HAP-1 (cell line): ENCODE measurements around the gene RNF215.
A peak's percentile ranks its signal among the peaks of the same experiment; 100 is the strongest.

Experiments used
- DNase-seq, 2 experiments: peaks; one replicate each; pipeline ENCODE4 v3.0.0-alpha.2; 2016 to 2020; ENCODE audit warnings: low spot score in 2 of 2
- H3K27me3 ChIP-seq: fragments of 250-450 bp; sonication (Bioruptor Pico); 2 replicates; pipeline ENCODE4 v1.5.1; 2020; ENCODE audit warnings: low read depth, mild to moderate bottlenecking, moderate library complexity
- H3K36me3 ChIP-seq: fragments of 250-450 bp; sonication (Bioruptor Pico); replicated peaks from 2 replicates; pipeline ENCODE4 v1.5.1; 2020; ENCODE audit warnings: mild to moderate bottlenecking
- H3K4me1 ChIP-seq: fragments of 250-450 bp; sonication (Bioruptor Pico); 2 replicates; pipeline ENCODE4 v1.5.1; 2020; ENCODE audit warnings: mild to moderate bottlenecking
- H3K4me3 ChIP-seq: fragments of 250-450 bp; sonication (Bioruptor Pico); 2 replicates; pipeline ENCODE4 v1.5.1; 2020; ENCODE audit warnings: mild to moderate bottlenecking, moderate library complexity
- H3K9me3 ChIP-seq: fragments of 250-450 bp; sonication (Bioruptor Pico); 2 replicates; pipeline ENCODE4 v1.5.1; 2020; ENCODE audit warnings: mild to moderate bottlenecking, moderate library complexity
- in situ Hi-C: fragments of 300-500 bp; cut with MboI; formaldehyde crosslinking; loops from 3 replicates; pipeline ENCODE4 v1.14.3; 2020; ENCODE audit warnings: low sequenced_read_pairs, inconsistent platforms, mixed read lengths

RNF215 gene

DNA sequence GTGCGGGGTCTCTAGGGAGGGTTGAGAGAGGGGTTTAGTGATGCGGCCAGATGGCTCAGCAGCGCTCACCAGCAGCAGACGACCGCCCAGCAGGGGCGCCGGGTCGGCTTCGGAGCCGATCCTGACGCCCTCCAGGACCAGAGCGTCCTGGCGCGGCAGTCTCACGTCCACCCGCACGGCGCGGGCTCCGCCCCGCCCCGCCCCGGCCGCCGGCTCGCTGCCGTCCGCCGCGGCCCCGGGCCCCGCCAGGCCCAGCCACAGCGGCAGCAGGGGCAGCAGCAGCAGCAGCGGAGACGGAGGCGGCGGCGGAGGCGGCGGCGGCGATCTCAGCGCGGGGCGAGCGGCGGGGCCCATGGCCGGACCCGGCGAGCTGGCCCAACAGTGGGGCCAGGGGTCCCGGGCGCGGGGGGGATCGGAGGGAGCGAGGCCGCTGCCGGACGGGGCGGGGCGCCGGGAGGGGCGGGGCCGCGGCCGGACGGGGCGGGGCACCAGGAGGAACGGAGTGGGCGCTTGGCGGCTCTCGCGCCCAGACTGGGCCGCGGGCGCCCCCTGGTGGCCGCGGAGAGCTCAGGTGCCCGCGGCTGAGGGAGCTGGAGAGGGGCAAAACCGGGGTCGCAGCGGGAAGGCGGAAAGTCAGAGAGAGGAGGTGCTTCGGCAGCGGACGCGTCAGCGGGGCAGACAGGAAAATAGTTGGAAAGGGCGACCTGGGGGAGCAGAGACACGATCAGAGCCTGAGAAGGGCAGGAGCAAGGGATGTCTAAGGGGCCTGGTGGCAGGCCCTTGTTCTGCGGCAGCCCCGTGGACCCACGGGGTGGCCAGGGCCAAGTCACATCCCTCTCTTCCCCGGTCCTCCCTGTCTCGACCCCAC lies at the start of gene RNF215:
RNF215 (minus strand) TSS at position 452 of the 868 bp plus-strand sequence; CDS start at position 354, 98 bp downstream.
- peak; percentile 74 to 91 for DNase-seq
- in situ Hi-C loops, result loop anchor here (25.0 kb wide), 1 partner anchor 275 kb away; no protein-coding TSS in a partner anchor
- Histone ChIP-seq H3K9me3 (peaks cover 6% of the 10 kb centered on the region; the same call in 1 of the 2 replicates), H3K27me3 (no peaks in the 10 kb centered on the region), H3K4me3 (peak within 1 kb of the TSS; percentile 55), H3K36me3 (peaks cover 7% of the 10 kb centered on the region; the same call in 1 of the 2 replicates), H3K4me1 (peaks cover 3% of the 10 kb centered on the region; the same call in 1 of the 2 replicates)

DNA sequence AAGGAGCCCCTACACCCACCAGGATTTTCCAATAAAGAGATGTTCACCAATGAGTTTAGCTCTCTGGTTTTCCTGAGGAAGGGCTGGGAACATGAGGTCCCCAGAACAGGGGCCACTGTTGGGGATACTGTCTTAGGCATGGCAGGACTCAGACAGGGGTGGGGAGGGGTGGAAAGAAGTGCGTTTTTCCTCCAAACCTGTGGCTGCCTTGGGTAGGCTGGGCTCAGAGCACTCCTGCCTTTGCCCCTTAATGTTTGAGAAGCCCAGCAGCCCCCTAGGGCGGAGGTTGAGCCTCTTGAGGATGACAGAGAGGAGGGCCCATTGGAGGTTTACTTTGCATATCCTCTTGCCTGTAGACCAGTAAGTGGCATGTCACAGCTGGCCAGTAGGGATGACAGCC lies 49.0 kb upstream of the RNF215 start:
- no peak overlapping the region; the same call in 1 of the 2 replicates for H3K4me3 ChIP-seq
- in situ Hi-C loops, result no loop called here

DNA sequence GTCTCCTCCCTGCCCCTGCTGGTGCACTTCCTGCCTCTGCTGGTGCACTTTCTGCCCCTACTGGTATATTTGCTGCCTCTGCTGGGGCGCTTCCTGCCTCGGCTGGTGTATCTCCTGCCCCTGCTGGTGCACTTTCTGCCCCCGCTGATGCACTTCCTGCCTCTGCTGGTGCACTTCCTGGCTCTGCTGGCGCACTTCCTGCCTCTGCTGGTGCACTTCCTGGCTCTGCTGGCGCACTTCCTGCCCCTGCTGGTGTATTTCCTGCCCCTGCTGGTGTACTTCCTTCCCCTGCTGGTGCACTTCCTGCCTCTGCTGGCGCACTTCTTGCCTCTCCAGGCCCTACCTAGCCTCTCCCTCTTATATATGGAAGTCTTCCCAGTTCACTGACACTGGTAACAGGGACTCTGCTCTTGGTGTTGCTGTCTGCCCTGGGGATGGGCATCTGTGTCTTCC lies 48.5 kb upstream of the RNF215 start:
- Histone ChIP-seq H3K4me3 (peak overlapping the region; percentile 11; the same call in 1 of the 2 replicates), H3K9me3 (no peaks in the 10 kb centered on the region), H3K27me3 (no peaks in the 10 kb centered on the region), H3K4me1 (peaks cover 6% of the 10 kb centered on the region; the same call in 1 of the 2 replicates), H3K36me3 (no peaks in the 10 kb centered on the region)
- in situ Hi-C loops, result no loop called here
- DNase-seq, result peak; percentile 14 to 42

More for the DNA sequence above, 49.0 kb upstream of the RNF215 start:
- H3K36me3 ChIP-seq, result no peaks in the 10 kb centered on the region
- peaks cover 6% of the 10 kb centered on the region; the same call in 1 of the 2 replicates for H3K4me1 ChIP-seq
- DNase-seq, result no peak
- H3K27me3 ChIP-seq, result no peaks in the 10 kb centered on the region
- H3K9me3 ChIP-seq, result no peaks in the 10 kb centered on the region

DNA sequence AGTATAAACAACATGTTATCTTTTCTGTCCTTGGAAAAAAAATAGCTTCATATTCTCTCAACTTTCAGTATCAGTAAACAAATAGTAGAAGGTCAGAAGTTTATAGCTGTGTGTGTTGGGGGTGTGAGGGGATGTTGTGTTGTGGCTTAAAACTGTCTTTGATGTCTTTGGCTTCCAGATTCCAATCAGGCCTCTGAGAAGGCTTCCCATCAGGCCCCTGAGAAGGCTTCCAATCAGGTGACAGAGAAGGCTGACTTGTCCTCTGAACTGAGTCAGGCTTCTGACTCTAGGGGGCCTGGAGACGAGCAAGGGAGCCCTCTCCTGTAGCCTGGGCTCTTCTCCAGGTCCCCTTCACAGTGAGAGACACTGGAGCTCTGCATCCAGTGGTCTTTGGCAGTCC lies 47.6 kb upstream of the RNF215 start:
- Histone ChIP-seq H3K9me3 (no peaks in the 10 kb centered on the region), H3K4me1 (peaks cover 6% of the 10 kb centered on the region; the same call in 1 of the 2 replicates), H3K4me3 (no peak overlapping the region), H3K27me3 (no peaks in the 10 kb centered on the region), H3K36me3 (no peaks in the 10 kb centered on the region)
- in situ Hi-C loops, result no loop called here
- no peak for DNase-seq

DNA sequence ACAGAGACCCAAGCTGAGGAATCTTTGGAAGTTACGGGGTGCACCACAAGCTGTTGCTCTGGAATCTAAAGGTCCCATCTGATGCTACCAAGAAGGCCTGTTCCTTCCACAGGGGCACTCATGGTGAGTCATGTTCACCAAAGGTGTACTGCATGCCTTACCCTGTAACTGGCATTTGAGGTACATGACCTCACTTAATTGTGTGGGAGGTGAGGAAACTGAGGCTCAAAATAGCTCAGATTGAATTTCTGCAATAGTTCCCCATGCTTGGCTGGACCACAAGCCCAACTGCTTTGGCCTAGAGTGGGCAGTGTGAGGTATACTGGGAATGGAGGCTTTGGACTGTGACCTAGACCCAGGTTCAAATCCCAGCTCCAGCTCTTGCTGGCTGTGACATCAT lies 46.6 kb upstream of the RNF215 start:
- Histone ChIP-seq H3K9me3 (no peaks in the 10 kb centered on the region), H3K36me3 (no peaks in the 10 kb centered on the region; the same call in 1 of the 2 replicates), H3K4me1 (peaks cover 6% of the 10 kb centered on the region; the same call in 1 of the 2 replicates), H3K27me3 (no peaks in the 10 kb centered on the region), H3K4me3 (no peak overlapping the region)
- in situ Hi-C loops, result no loop called here
- no peak for DNase-seq

DNA sequence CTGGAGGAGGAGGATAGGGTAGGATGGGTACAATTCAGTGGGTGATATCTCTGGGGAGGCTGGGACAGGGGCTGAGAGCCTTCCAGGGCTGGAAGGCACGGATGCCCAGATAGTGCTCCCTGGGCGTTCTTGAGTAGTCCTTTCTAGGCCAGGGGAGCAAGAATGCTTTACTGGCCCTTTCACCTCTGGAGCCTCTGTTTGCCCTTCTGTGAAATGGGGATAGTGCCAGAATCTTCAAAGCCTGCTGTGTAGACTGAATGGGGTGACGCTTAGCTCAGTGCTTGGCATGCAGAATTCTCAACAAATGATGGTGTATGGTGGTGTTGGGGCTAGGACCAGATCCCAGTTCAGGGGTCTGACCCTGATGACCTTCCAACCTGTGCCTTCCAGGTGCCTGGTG lies 46.0 kb upstream of the RNF215 start:
- Histone ChIP-seq H3K4me3 (no peak overlapping the region), H3K4me1 (peaks cover 6% of the 10 kb centered on the region; the same call in 1 of the 2 replicates), H3K27me3 (no peaks in the 10 kb centered on the region), H3K36me3 (peaks cover 3% of the 10 kb centered on the region), H3K9me3 (no peaks in the 10 kb centered on the region)
- no peak for DNase-seq
- in situ Hi-C loops, result no loop called here

DNA sequence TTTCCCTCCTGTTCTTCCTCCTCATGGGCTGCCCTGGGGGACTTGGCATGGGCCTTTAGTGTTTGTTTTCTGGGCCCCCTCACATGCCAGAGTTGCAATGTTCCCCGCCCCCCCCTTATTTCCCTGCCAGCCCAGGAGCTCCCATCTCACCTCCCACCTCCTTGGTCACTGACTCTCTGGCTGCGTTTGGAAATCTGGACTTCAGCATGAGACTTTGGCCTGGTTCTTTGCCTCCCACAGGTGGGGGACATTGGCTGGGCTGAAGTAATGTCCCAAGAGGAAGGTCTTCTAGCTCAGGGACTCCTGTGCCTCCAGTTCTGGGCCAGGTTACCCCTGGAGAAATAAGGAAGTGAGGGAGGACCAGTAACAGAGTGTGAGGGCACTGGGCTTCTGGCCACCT lies 45.3 kb upstream of the RNF215 start:
- peaks cover 6% of the 10 kb centered on the region; the same call in 1 of the 2 replicates for H3K4me1 ChIP-seq
- H3K4me3 ChIP-seq, result no peak overlapping the region
- H3K36me3 ChIP-seq, result peaks cover 7% of the 10 kb centered on the region
- no peaks in the 10 kb centered on the region for H3K9me3 ChIP-seq
- in situ Hi-C loops, result no loop called here
- DNase-seq, result no peak
- H3K27me3 ChIP-seq, result no peaks in the 10 kb centered on the region

DNA sequence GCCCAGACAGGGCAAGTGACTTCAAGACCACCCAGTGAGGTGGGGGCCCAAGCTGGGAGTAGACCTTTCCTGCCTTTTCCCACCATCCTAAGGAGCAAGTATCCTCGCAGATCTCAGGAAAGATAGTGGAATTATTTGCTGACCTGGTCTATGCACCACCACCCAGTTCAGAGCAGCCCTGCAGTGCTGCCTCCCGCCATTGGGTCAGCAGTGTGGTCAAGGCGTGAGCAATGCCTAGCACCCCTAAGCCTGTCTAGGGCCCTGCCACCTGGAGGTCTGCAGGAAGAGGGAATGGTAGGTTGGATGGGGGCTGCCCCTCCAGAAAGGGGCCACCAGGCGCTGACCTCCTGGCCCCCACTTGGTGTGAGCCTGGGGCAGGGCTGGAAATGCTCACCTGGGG lies 44.9 kb upstream of the RNF215 start:
- H3K36me3 ChIP-seq, result peaks cover 9% of the 10 kb centered on the region
- H3K4me1 ChIP-seq, result peaks cover 6% of the 10 kb centered on the region; the same call in 1 of the 2 replicates
- in situ Hi-C loops, result no loop called here
- H3K27me3 ChIP-seq, result no peaks in the 10 kb centered on the region
- no peaks in the 10 kb centered on the region for H3K9me3 ChIP-seq
- no peak overlapping the region for H3K4me3 ChIP-seq
- no peak for DNase-seq

DNA sequence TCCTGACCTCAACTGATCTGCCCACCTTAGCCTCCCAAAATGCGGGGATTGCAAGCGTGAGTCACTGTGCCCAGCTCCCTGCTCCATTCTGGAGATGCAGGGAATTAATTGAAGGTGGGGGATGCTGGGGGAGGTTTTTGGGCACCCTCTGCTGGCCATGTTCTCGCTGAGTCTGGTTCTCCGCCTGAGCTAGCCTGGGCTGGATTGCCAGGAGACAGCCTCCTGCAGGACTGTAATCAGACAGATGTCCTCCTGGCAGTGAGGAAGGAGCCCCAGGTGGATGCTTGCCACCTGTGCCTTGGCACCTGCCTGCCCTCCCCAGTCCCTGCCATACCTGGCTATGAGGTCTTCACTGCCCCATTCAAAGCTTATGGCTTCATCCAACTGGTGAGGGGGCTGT lies 43.7 kb upstream of the RNF215 start:
- peak in 1 of 2 experiments; percentile 33 for DNase-seq

DNA sequence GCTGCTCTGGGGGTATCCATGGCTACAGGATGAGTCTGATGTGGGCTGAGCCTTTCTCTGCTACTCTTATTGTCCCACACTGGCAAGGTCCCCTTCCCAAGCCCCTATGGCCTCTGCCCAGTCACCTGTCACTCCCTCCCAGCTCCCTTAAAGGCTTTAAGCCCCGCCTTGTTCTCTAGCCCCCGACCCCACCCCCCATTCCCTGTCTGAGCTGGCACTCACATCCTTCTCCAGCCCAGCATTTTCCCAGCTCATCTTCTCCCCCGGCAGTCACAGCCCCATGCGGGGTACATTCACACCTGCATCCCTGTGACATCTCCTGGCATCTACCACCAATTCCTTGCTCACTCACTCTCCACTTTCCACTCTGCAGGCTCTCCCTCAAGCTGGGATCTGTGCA lies 42.7 kb upstream of the RNF215 start:
- Histone ChIP-seq H3K36me3 (peaks cover 13% of the 10 kb centered on the region), H3K9me3 (no peaks in the 10 kb centered on the region), H3K27me3 (no peaks in the 10 kb centered on the region), H3K4me1 (peaks cover 7% of the 10 kb centered on the region), H3K4me3 (no peak overlapping the region)
- DNase-seq, result no peak
- in situ Hi-C loops, result no loop called here

More for the DNA sequence above, 43.7 kb upstream of the RNF215 start:
- no peaks in the 10 kb centered on the region for H3K9me3 ChIP-seq
- peaks cover 13% of the 10 kb centered on the region for H3K36me3 ChIP-seq
- H3K27me3 ChIP-seq, result no peaks in the 10 kb centered on the region
- peaks cover 10% of the 10 kb centered on the region for H3K4me1 ChIP-seq
- no peak overlapping the region for H3K4me3 ChIP-seq
- in situ Hi-C loops, result no loop called here

DNA sequence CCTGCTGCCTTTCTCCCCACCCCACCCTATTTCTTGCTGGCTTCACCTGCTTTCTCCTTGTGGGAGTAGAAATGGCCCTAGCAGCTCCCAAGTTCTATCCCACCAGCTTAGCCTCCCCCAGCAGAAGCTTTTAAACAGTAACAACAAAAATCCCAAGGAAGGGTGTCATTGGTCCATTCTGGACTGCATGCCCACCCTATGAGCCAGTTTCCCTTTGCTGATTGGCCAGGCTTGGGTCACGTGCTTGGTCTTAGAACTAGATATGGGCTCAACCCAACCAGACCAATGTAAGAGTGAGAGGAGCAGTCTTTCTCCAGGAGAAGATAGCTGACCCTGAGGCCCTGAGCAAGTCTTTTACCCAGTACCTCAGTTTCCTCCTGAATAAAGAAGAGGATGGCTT lies 40.7 kb upstream of the RNF215 start:
- Histone ChIP-seq H3K36me3 (peaks cover 13% of the 10 kb centered on the region), H3K27me3 (no peaks in the 10 kb centered on the region)
- in situ Hi-C loops, result no loop called here

DNA sequence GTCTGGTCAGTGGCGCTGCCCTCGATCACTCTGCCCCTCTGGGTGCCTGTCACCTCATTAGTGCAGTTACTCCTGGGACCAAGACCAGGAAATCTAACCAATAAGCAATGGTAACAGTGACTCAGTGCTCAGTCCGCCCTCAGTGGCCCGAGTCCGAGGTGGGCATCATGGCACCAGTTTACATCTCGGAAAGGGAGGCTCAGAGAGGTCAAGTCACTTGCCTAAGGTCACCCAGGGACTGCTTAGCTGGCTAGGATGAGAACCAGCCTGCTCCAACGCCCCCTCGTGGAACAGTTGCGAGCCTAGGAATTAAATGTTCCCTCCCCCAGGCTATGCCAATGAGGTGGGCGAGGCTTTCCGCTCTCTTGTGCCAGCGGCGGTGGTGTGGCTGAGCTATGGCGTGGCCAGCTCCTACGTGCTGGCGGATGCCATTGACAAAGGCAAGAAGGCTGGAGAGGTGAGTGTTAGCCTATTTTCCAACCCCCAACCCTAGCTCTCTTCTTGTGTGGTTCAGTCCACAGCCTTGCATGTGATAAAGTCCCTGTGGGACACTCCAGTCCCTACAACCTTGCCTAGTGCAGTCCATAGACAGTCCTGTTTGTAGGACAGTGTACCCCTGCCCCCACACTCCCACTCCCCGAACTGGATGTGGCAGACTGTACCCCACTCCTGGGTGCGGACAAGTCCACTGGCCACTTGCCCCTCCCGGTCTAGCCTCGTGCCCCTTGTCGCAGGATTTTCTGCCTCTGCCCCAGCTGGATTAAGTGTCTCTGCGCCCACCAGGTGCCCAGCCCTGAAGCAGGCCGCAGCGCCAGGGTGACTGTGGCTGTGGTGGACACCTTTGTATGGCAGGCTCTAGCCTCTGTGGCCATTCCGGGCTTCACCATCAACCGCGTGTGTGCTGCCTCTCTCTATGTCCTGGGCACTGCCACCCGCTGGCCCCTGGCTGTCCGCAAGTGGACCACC lies 39.5 kb upstream of the RNF215 start:
- in situ Hi-C loops, result no loop called here
- Histone ChIP-seq H3K4me1 (peaks cover 29% of the 10 kb centered on the region), H3K4me3 (peak overlapping the region; percentile 87), H3K9me3 (no peaks in the 10 kb centered on the region), H3K27me3 (no peaks in the 10 kb centered on the region), H3K36me3 (peaks cover 13% of the 10 kb centered on the region)
- DNase-seq, result peak; percentile 73 to 89

More for the DNA sequence above, 40.7 kb upstream of the RNF215 start:
- Histone ChIP-seq H3K9me3 (no peaks in the 10 kb centered on the region), H3K4me1 (peaks cover 19% of the 10 kb centered on the region), H3K4me3 (no peak overlapping the region)
- no peak for DNase-seq

DNA sequence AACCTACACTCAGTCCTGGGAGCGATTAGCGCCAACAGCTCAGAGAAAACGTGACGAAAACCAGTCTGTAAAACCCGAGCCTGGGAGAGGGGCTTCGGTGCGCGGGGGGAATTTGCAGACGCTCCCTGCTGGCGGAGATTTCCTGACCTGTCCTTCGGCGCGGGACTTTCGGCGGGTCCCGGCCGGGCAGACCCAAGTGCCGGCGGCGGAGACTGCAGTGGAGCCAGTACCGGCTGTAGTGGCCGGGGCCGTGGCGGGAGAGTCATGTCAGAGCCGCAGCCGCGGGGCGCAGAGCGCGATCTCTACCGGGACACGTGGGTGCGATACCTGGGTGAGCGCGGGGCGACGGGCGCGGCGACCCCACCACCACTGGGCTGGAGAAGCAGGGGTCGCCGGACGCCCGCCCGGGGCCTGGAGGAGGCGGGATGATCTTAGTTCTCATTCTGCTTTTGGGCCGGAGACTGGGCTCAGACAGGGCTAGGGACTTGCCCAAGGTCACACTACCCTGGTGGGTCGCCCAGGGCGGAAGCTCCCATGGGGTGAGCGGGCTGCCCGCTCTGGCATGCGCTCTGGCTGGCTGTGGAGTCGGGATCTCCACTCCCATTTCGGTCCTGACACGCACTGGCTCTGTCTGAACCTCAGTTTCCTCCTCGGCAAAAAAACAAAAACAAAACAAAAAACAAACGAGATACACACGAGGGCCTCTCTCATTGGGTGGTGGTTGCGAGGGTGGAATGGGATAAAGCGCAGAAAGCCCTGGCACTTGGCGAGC lies 38.6 kb upstream of the RNF215 start, which contains the start of gene MTFP1:
MTFP1 (plus strand) TSS at position 153 of the 772 bp plus-strand sequence; CDS start at position 265, 112 bp downstream.
- Histone ChIP-seq H3K27me3 (no peaks in the 10 kb centered on the region), H3K36me3 (peaks cover 20% of the 10 kb centered on the region), H3K4me3 (peak within 1 kb of the TSS; percentile 87), H3K9me3 (no peaks in the 10 kb centered on the region), H3K4me1 (peaks cover 37% of the 10 kb centered on the region)
- in situ Hi-C loops, result no loop called here
- DNase-seq, result peak; percentile 84 to 89
